ENCODE measurements around the gene EIF4H. TPM values are rescaled to one million over a fixed set of nuclear protein-coding genes. Genes with fewer than 3 reads are reported as not detected.
"Not testable (repeated sequence)": the region's sequence is repeated elsewhere in the genome, so short reads cannot be mapped to it uniquely, and the experiment has no call there.

EIF4H gene
- total RNA-seq, 1 donor from 2014 or later, result 361 TPM

- not testable (repeated sequence) for H3K27ac Mint-ChIP-seq (ENCODE audit: unreplicated experiment); H3K27me3 Mint-ChIP-seq (ENCODE audit: low read depth, unreplicated experiment); H3K27me3 ChIP-seq (ENCODE audit: insufficient read depth, low read length); H3K9me3 ChIP-seq (ENCODE audit: insufficient read depth, low read depth, low read length); H3K4me1 Mint-ChIP-seq (ENCODE audit: low read depth, unreplicated experiment); FAIRE-seq; H3K9me3 Mint-ChIP-seq (ENCODE audit: unreplicated experiment); H2AFZ ChIP-seq (ENCODE audit: low read depth, low read length); H3K4me3 ChIP-seq (ENCODE audit: insufficient read depth, low read depth, low read length); H3K4me3 Mint-ChIP-seq (ENCODE audit: unreplicated experiment)
- DNase-seq (ENCODE audit: low read depth), result peak; percentile 39
- Histone ChIP-seq H3K9ac (ENCODE audit: low read length) (peak overlapping the region; percentile 31), H4K20me1 (ENCODE audit: insufficient read depth, low read length) (peaks cover 54% of the 10 kb centered on the region), H3K79me2 (ENCODE audit: insufficient read depth, low read length) (peaks cover 33% of the 10 kb centered on the region), H3K4me1 (ENCODE audit: insufficient read depth, low read length) (peaks cover 15% of the 10 kb centered on the region), H3K4me2 (ENCODE audit: low read length) (peak overlapping the region; percentile 18), H3K36me3 (ENCODE audit: insufficient read depth, low read length) (peaks cover 43% of the 10 kb centered on the region), H3K27ac (ENCODE audit: low read depth, low read length) (peak overlapping the region; percentile 60)
- peaks cover 22% of the 10 kb centered on the region for H3K36me3 Mint-ChIP-seq (ENCODE audit: low read depth, unreplicated experiment)
Observed at GRCh38 chr7:74195139-74195860, 21.1 kb downstream of the EIF4H start.

- H3K4me3 ChIP-seq (ENCODE audit: insufficient read depth, low read depth, low read length); H3K27me3 Mint-ChIP-seq (ENCODE audit: low read depth, unreplicated experiment); H2AFZ ChIP-seq (ENCODE audit: low read depth, low read length); H3K27ac Mint-ChIP-seq (ENCODE audit: unreplicated experiment); H3K4me2 ChIP-seq (ENCODE audit: low read length); H3K4me3 Mint-ChIP-seq (ENCODE audit: unreplicated experiment); DNase-seq (ENCODE audit: low read depth); H3K9me3 ChIP-seq (ENCODE audit: insufficient read depth, low read depth, low read length); H3K9me3 Mint-ChIP-seq (ENCODE audit: unreplicated experiment); H3K27me3 ChIP-seq (ENCODE audit: insufficient read depth, low read length); FAIRE-seq; H3K4me1 Mint-ChIP-seq (ENCODE audit: low read depth, unreplicated experiment); H3K9ac ChIP-seq (ENCODE audit: low read length): not testable (repeated sequence)
- peak overlapping the region; percentile 26 for H3K27ac ChIP-seq (ENCODE audit: low read depth, low read length)
- H3K4me1 ChIP-seq (ENCODE audit: insufficient read depth, low read length), result peaks cover 15% of the 10 kb centered on the region
- H3K79me2 ChIP-seq (ENCODE audit: insufficient read depth, low read length), result peaks cover 25% of the 10 kb centered on the region
- peaks cover 22% of the 10 kb centered on the region for H3K36me3 Mint-ChIP-seq (ENCODE audit: low read depth, unreplicated experiment)
- H3K36me3 ChIP-seq (ENCODE audit: insufficient read depth, low read length), result peaks cover 35% of the 10 kb centered on the region
- H4K20me1 ChIP-seq (ENCODE audit: insufficient read depth, low read length), result peaks cover 47% of the 10 kb centered on the region
Observed at GRCh38 chr7:74195968-74196654, 22.0 kb downstream of the EIF4H start.

DNA sequence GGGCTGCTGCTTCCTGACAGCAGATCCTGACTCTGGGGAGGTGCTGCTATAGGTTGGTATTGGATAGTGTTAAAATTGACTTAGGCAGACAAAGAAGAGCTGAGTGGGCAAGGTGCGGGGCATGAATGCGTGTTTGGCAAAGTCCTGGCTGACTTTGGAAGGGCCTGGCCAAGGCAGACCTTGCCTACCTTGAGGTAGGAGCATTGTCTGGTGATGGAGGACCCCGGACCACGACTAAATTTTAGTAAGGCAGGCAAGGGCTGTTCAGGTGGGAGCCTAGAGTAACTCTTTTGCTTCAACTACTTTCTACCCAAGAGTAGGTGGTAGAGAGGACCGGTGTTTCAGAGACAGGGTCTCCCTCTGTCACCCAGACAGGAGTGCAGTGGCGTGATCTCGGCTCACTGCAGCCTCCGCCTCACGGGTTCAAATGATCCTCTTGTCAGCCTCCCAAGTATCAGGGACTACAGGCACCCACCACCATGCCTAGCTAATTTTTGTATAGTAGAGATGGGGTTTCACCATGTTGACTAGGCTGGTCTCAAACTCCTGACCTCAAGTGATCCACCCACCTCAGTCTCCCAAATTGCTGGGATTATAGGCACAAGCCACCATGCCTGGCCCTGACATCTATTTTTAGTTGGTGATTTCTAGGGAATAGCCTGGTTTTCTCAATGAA is 23.4 kb downstream of the EIF4H start:
- H3K36me3 ChIP-seq (ENCODE audit: insufficient read depth, low read length), result peaks cover 31% of the 10 kb centered on the region
- no peak overlapping the region for H3K27ac ChIP-seq (ENCODE audit: low read depth, low read length)
- H2AFZ ChIP-seq (ENCODE audit: low read depth, low read length), result no peak overlapping the region
- FAIRE-seq, result no peak
- no peaks in the 10 kb centered on the region for H3K9me3 ChIP-seq (ENCODE audit: insufficient read depth, low read depth, low read length)
- H3K9ac ChIP-seq (ENCODE audit: low read length), result no peak overlapping the region
- TF ChIP-seq EZH2 (IDR thresholded peaks at IDR 0.05; ENCODE audit: insufficient read depth, low read length) (no peak), CTCF (IDR thresholded peaks at IDR 0.05; ENCODE audit: insufficient read depth, low read depth, low read length) (no peak)
- Mint-ChIP-seq H3K27me3 (ENCODE audit: low read depth, unreplicated experiment) (no peaks in the 10 kb centered on the region), H3K27ac (ENCODE audit: unreplicated experiment) (no peak overlapping the region), H3K36me3 (ENCODE audit: low read depth, unreplicated experiment) (peaks cover 18% of the 10 kb centered on the region), H3K4me3 (ENCODE audit: unreplicated experiment) (peak overlapping the region; percentile 27), H3K4me1 (ENCODE audit: low read depth, unreplicated experiment) (peaks cover 6% of the 10 kb centered on the region), H3K9me3 (ENCODE audit: unreplicated experiment) (no peaks in the 10 kb centered on the region)
- H3K4me3 ChIP-seq (ENCODE audit: insufficient read depth, low read depth, low read length), result no peak overlapping the region
- H3K4me1 ChIP-seq (ENCODE audit: insufficient read depth, low read length), result peaks cover 15% of the 10 kb centered on the region
- DNase-seq (ENCODE audit: low read depth), result no peak
- no peak overlapping the region for H3K4me2 ChIP-seq (ENCODE audit: low read length)
- peaks cover 14% of the 10 kb centered on the region for H3K79me2 ChIP-seq (ENCODE audit: insufficient read depth, low read length)
- H4K20me1 ChIP-seq (ENCODE audit: insufficient read depth, low read length), result peaks cover 37% of the 10 kb centered on the region
- no peaks in the 10 kb centered on the region for H3K27me3 ChIP-seq (ENCODE audit: insufficient read depth, low read length)
